IPS-15b (cell line): ENCODE measurements around the gene GNG12.

ENCODE experiments used
- H3K27me3 ChIP-seq: one replicate; pipeline ENCODE4 v1.6.1; 2013; ENCODE audit warnings: low read length; ENCODE audit not compliant: control insufficient read depth, insufficient read depth
- H3K36me3 ChIP-seq: one replicate; pipeline ENCODE4 v1.6.1; 2013; ENCODE audit warnings: low read length; ENCODE audit not compliant: control insufficient read depth, insufficient read depth
- H3K4me1 ChIP-seq: one replicate; pipeline ENCODE4 v1.6.1; 2013; ENCODE audit warnings: mild to moderate bottlenecking, low read length; ENCODE audit not compliant: control insufficient read depth, insufficient read depth
- H3K4me3 ChIP-seq: one replicate; pipeline ENCODE4 v1.5.1; 2013; ENCODE audit warnings: low read depth, low read length
- H3K9ac ChIP-seq: one replicate; pipeline ENCODE4 v1.6.1; 2013; ENCODE audit warnings: low read depth, mild to moderate bottlenecking, low read length
- H3K9me3 ChIP-seq: one replicate; pipeline ENCODE4 v1.6.1; 2013; ENCODE audit warnings: mild to moderate bottlenecking, low read length; ENCODE audit not compliant: control insufficient read depth, insufficient read depth

The GNG12 gene

DNA sequence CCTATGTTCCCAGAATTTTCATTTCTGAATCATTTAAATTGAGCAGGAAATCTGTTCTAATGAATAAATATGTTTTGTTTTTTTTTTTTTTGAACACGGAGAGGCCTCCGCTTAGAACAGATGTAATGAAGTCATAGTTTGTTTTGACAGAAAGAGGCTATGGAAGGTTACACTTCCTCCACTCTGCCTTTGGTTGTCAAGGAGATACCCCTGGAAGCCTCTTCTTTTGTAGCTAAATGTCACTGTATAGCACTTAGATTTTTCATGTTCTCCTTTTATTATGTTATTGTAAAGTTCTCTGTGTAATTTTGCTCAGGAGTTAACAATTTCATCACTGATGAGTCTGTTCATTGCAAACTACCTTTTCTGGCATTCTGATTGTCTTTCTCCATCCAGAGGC, 22.7 kb upstream of the GNG12 start:
- Histone ChIP-seq H3K4me1 (no peaks in the 10 kb centered on the region), H3K27me3 (no peaks in the 10 kb centered on the region), H3K36me3 (no peaks in the 10 kb centered on the region), H3K4me3 (no peak overlapping the region), H3K9me3 (no peaks in the 10 kb centered on the region), H3K9ac (no peak overlapping the region)

DNA sequence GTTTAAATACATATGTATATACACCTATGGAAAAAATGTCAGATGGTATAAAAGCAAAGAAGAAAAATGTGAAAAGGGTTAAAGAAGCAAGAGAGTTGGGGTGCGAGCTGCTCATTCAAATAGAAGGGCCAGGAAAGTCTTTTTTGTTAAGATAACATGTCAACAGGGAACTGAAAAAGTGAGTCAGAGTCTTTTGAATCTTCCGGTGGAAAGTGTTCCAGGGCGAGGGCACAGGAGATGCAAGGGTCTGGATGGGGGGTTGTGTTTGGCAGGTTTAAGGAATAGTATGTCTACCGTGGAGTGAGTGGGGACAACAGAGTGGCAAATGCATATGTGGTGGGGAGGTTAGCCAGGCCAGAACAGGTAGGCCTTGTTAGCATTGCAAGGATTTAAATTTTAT, 22.2 kb upstream of the GNG12 start:
- no peak overlapping the region for H3K9ac ChIP-seq
- H3K36me3 ChIP-seq: no peaks in the 10 kb centered on the region
- no peaks in the 10 kb centered on the region for H3K9me3 ChIP-seq
- no peak overlapping the region for H3K4me3 ChIP-seq
- H3K27me3 ChIP-seq: no peaks in the 10 kb centered on the region
- no peaks in the 10 kb centered on the region for H3K4me1 ChIP-seq

DNA sequence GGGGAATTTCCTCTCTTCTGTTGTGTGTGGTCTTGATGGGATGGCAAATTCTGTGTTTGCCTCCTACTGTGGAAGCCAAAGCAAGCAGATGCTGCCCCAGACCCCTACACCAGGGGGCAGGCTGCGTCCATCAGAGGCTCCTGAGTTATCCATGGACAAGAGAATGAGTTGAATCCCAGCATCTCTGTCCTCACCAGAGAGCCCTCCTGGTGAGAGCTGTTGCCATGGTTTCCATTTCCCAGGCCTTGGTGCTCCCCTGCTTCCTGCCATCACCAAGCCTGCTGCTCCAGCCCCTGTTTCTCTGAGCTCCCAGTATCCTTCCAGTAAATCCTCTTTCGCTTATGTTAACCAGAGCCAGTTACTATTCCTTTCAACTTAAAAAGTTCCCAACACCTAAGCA, 20.4 kb upstream of the GNG12 start:
- H3K4me3 ChIP-seq: no peak overlapping the region

DNA sequence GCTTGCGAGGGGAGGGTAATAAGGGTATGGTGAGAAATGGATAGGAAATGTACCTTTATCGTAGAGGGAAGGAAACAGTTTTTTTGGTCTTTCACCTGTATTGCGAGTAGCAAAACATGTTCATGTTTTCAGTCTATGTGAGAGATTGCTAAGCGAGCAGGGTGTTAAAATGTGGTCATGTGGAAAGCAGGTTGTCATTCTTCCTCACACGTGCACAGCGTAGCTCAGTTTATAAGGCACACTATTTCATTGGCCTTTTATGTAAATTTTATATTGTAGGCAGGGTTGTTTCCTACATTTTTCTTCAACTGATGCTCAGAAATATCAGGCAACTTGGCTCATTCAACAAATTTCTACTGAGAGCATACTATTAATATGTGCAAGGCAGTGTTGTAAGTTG, 18.5 kb upstream of the GNG12 start:
- no peaks in the 10 kb centered on the region for H3K4me1 ChIP-seq
- H3K4me3 ChIP-seq: no peak overlapping the region
- no peaks in the 10 kb centered on the region for H3K9me3 ChIP-seq
- H3K36me3 ChIP-seq: no peaks in the 10 kb centered on the region
- no peaks in the 10 kb centered on the region for H3K27me3 ChIP-seq
- no peak overlapping the region for H3K9ac ChIP-seq

More for the DNA sequence above, 20.4 kb upstream of the GNG12 start:
- H3K9ac ChIP-seq: no peak overlapping the region
- H3K9me3 ChIP-seq: no peaks in the 10 kb centered on the region
- no peaks in the 10 kb centered on the region for H3K36me3 ChIP-seq
- no peaks in the 10 kb centered on the region for H3K27me3 ChIP-seq
- no peaks in the 10 kb centered on the region for H3K4me1 ChIP-seq

DNA sequence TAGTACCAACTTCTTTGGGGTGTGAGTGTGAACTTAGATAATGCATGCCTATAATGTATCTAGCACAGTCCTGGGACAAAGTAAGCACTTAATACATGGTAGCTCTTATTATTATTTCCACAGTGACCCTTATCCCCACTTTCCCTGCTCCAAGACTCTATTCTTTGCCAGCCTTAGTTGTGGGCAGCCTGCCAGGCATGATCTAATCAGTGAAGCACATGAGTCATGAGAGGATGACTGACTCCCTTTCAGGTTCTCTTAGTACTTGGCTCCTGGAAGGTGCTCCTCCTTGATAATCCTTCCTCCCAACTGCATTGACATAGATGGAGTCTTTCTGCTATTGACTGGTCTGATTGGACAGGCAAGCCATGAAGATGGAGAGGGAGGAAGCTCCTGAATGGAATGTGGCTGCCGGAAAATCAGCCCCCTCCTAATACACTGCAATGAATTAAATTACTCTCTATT, 17.4 kb upstream of the GNG12 start:
- no peak overlapping the region for H3K4me3 ChIP-seq
- no peaks in the 10 kb centered on the region for H3K4me1 ChIP-seq
- no peak overlapping the region for H3K9ac ChIP-seq
- no peaks in the 10 kb centered on the region for H3K9me3 ChIP-seq
- no peaks in the 10 kb centered on the region for H3K27me3 ChIP-seq
- H3K36me3 ChIP-seq: no peaks in the 10 kb centered on the region

DNA sequence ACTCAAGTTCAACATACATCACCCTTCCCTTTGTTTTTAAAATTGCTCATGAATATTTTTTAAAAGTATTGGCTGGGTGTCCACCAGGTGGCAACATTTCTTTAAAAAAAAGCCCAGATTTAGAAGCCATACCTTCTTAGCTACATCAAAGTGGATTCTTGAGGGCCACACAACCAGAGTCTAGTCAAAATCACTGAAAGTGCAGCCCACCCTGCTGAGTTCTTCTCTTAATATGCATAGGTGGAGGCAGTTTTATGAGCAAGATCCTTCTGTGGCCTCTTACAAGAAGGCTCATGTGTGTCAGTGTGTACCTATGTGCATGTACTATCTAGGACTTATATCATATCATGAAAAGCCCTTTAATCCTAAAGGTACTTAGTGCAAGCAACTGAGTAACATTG, 16.9 kb upstream of the GNG12 start:
- Histone ChIP-seq H3K36me3 (no peaks in the 10 kb centered on the region), H3K9me3 (no peaks in the 10 kb centered on the region), H3K4me3 (no peak overlapping the region), H3K27me3 (no peaks in the 10 kb centered on the region), H3K9ac (no peak overlapping the region), H3K4me1 (no peaks in the 10 kb centered on the region)

DNA sequence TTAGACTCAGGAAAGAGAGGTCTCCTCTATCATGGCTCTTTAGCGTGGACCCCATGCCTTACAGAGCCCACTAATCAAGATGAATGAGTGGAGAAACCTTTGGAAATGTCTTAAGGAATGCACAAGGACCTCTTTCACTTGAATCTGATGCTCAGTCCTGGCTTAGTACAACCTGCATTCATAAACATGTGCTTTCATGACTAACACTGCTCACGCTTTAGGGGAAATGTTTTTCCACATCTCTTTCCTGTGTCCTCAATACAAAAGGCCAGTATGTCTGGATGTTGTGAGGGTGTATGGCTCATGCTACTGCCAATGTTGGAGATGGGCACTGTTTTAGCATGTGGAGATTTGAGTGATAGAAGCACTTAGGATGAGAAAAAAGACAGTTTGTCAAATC, 14.2 kb upstream of the GNG12 start:
- H3K27me3 ChIP-seq: no peaks in the 10 kb centered on the region
- H3K36me3 ChIP-seq: no peaks in the 10 kb centered on the region
- H3K4me1 ChIP-seq: no peaks in the 10 kb centered on the region
- H3K9ac ChIP-seq: no peak overlapping the region
- no peak overlapping the region for H3K4me3 ChIP-seq
- no peaks in the 10 kb centered on the region for H3K9me3 ChIP-seq

DNA sequence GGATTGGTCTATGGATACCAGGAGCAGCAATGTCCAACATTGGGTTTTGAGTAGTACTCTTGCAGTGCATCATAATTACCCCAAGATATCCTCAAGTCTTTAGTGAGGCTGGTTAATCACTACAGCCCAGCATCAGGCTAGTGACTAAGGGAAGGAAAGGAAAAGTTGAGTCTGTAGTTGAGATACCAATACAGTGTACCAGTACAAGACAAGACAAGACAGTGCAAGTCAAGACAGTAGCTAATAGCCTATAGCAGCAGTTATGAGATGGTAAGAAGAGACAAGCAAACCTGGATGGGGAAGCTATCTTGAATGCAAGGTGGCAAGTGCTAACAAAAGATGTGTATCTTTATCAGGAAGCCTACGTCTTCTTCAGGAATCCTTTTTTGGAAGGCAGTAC, 13.3 kb upstream of the GNG12 start:
- no peaks in the 10 kb centered on the region for H3K4me1 ChIP-seq
- H3K4me3 ChIP-seq: no peak overlapping the region
- no peaks in the 10 kb centered on the region for H3K9me3 ChIP-seq
- H3K27me3 ChIP-seq: no peaks in the 10 kb centered on the region
- H3K36me3 ChIP-seq: no peaks in the 10 kb centered on the region
- no peak overlapping the region for H3K9ac ChIP-seq

DNA sequence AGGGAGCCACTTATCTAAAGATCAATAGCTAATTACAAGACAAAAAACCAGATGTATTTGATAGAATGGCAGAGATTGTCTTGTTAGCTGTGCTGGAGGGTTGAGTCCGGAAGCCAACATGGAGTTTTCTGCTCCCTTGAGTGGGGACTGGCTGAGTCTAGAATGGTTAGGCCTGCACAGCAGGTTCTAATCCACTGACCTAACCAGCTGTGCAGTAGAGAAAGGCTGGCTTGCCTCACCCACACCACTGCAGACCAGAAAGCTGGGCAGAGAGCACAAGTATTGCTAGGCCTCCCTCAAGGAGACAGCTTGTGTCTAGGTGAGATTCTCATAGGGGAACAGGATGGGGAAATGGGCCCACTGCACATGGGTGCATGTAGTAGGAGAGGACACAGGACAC, 11.7 kb upstream of the GNG12 start:
- H3K27me3 ChIP-seq: no peaks in the 10 kb centered on the region
- H3K4me3 ChIP-seq: no peak overlapping the region
- H3K4me1 ChIP-seq: peaks cover 1% of the 10 kb centered on the region
- no peaks in the 10 kb centered on the region for H3K36me3 ChIP-seq
- H3K9ac ChIP-seq: no peak overlapping the region
- no peaks in the 10 kb centered on the region for H3K9me3 ChIP-seq

DNA sequence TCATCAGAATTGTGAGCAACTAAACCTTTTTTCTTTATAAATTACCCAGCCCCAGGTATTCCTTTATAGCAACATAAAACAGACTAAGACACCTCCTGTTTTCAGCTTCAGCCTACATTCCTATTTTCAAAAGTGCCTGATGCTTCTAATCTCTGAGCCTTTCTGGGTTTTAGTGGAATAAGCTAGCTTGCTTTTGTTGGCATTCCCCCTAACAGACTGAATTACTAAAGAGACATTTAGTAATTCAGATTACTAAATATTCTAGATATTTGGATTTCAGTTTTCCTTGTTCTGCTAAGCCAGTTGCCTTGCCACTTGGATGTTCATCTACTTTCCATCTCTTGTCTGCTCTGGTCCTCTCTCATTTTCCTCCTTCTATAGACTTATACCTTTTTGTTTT, 10.5 kb upstream of the GNG12 start:
- Histone ChIP-seq H3K9me3 (no peaks in the 10 kb centered on the region), H3K36me3 (no peaks in the 10 kb centered on the region), H3K4me3 (no peak overlapping the region), H3K27me3 (no peaks in the 10 kb centered on the region), H3K9ac (no peak overlapping the region), H3K4me1 (peaks cover 11% of the 10 kb centered on the region)

DNA sequence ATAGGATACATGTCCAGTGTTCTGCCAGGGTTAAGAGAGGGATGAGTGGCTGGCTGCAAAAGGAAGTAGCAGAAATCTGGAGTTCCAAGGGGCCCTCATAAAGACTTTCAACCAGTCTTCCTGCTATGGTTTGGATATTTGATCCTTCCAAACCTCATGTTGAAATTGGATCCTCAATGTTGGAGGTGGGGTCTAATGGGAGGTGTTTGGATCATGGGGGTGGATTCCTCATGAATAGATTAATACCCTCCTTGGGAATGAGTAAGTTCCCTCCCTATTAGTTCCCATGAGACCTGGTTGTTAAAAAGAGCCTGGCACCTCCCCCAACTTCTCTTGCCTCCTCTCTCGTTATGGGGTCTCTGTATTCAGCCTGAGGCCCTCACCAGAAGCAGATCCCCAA, 10.1 kb upstream of the GNG12 start:
- Histone ChIP-seq H3K4me1 (peaks cover 15% of the 10 kb centered on the region), H3K4me3 (no peak overlapping the region), H3K36me3 (no peaks in the 10 kb centered on the region), H3K27me3 (no peaks in the 10 kb centered on the region), H3K9ac (no peak overlapping the region), H3K9me3 (no peaks in the 10 kb centered on the region)

DNA sequence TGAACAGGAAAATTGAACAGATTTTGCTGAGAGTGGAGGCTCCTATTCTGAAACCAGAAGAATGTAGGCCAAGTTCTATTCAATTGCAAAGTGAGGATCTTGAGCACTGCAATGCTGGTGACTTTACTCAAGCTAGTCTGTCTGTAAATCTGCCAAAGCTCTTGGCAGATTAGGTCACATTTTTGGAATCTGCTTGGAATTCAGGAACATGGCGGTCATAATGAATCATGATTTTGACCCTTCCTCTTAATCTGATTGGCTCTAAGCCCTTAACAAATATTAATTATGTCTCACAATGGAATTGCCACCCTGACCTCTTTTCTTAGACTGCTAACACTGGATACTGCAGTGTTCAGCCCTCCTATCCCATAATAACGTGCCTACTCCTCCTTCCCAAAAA, 7.2 kb upstream of the GNG12 start:
- no peak overlapping the region for H3K9ac ChIP-seq
- no peaks in the 10 kb centered on the region for H3K9me3 ChIP-seq
- H3K27me3 ChIP-seq: peaks cover 3% of the 10 kb centered on the region
- no peak overlapping the region for H3K4me3 ChIP-seq
- no peaks in the 10 kb centered on the region for H3K36me3 ChIP-seq
- peaks cover 15% of the 10 kb centered on the region for H3K4me1 ChIP-seq

DNA sequence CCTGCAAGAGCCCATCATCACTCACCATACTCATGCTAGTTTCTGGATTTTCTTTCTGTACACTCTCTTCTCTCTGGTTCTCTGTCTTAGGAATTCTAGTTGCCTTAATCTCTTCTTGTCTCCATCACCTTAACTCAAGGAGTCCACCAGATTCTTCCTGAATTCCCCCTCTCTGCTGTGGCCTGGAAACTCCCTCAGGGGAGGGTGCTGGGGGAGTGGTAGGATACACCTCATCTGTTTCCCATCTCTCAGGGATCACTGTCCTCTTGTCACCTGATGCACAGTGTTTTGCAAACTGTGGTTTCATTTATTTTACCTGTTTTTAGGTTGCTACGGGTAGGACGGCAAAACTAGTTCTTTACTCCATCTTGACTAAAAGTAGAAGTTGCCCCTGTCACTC, 6.6 kb upstream of the GNG12 start:
- no peaks in the 10 kb centered on the region for H3K9me3 ChIP-seq
- no peaks in the 10 kb centered on the region for H3K36me3 ChIP-seq
- no peak overlapping the region for H3K9ac ChIP-seq
- peaks cover 15% of the 10 kb centered on the region for H3K4me1 ChIP-seq
- H3K4me3 ChIP-seq: no peak overlapping the region
- H3K27me3 ChIP-seq: peaks cover 10% of the 10 kb centered on the region
